OCI-LY3 (cell line): ENCODE data around the gene COL1A2.

Experiments
- CTCF ChIP-seq: fragments of 200-600, 300-600 bp; sonication (generic); IDR thresholded peaks from 2 replicates; pipeline ENCODE4 v1.5.1; 2014; ENCODE audit warnings: antibody characterized with exemption, low read length, low read depth
- EZH2phosphoT487 ChIP-seq: fragments of 200-600 bp; shearing (Covaris generic); IDR thresholded peaks from 2 replicates; pipeline ENCODE4 v1.6.1; 2018; ENCODE audit warnings: antibody characterized with exemption, mixed run types, low read depth

- TF ChIP-seq CTCF (peak; percentile 81), EZH2phosphoT487 (no peak)
Measured at GRCh38 chr7:94436018-94436604, 41.4 kb downstream of the COL1A2 start.
